Hepatocyte (in vitro differentiated cells): ENCODE results near the gene MAGI3. TPM values are rescaled to one million over a fixed set of nuclear protein-coding genes. Genes with fewer than 3 reads are reported as not detected.
"Not testable (repeated sequence)": the region's sequence is repeated elsewhere in the genome, so short reads cannot be mapped to it uniquely, and the experiment has no call there.

ENCODE experiments used
- DNase-seq: peaks from one replicate; pipeline ENCODE4 v3.0.0-alpha.2; 2016; ENCODE audit warnings: low spot score
- H2AFZ ChIP-seq: fragments of 200-600 bp; sonication (generic); 2 replicates; pipeline ENCODE4 v1.6.0; 2016; ENCODE audit warnings: antibody characterized with exemption, mild to moderate bottlenecking
- H3K27ac ChIP-seq: fragments of 200-600 bp; sonication (generic); 2 replicates; pipeline ENCODE4 v1.5.1; 2016; ENCODE audit warnings: mild to moderate bottlenecking
- H3K27me3 ChIP-seq: fragments of 200-600 bp; sonication (generic); 2 replicates; pipeline ENCODE4 v1.6.1; 2016
- H3K36me3 ChIP-seq: fragments of 200-600 bp; sonication (generic); replicated peaks from 2 replicates; pipeline ENCODE4 v1.5.1; 2016; ENCODE audit warnings: low read depth; ENCODE audit not compliant: insufficient read depth
- H3K4me1 ChIP-seq: fragments of 200-600 bp; sonication (generic); 2 replicates; pipeline ENCODE4 v1.5.1; 2016; ENCODE audit warnings: mild to moderate bottlenecking, moderate library complexity; ENCODE audit not compliant: insufficient read depth
- H3K4me2 ChIP-seq: fragments of 200-600 bp; sonication (generic); 2 replicates; pipeline ENCODE4 v1.6.0; 2016
- H3K4me3 ChIP-seq: fragments of 200-600 bp; sonication (generic); 2 replicates; pipeline ENCODE4 v1.5.1; 2016; ENCODE audit warnings: mild to moderate bottlenecking
- H3K79me2 ChIP-seq: fragments of 200-600 bp; sonication (generic); 2 replicates; pipeline ENCODE4 v1.6.0; 2017; ENCODE audit warnings: mild to moderate bottlenecking
- H3K9me2 ChIP-seq: fragments of 200-600 bp; sonication (generic); replicated peaks from 2 replicates; pipeline ENCODE4 v1.6.0; 2017; ENCODE audit warnings: mild to moderate bottlenecking; ENCODE audit not compliant: insufficient read depth
- H3K9me3 ChIP-seq: fragments of 200-600 bp; sonication (generic); 2 replicates; pipeline ENCODE4 v1.5.1; 2016; ENCODE audit warnings: low read depth, mild to moderate bottlenecking
- H4K20me1 ChIP-seq: fragments of 200-600 bp; sonication (generic); 2 replicates; pipeline ENCODE4 v1.6.0; 2016; ENCODE audit warnings: mild to moderate bottlenecking; ENCODE audit not compliant: insufficient read depth, poor library complexity, severe bottlenecking
- EZH2 ChIP-seq: fragments of 200-600 bp; sonication (generic); IDR thresholded peaks from 2 replicates; pipeline ENCODE4 v1.6.1; 2016; ENCODE audit warnings: antibody characterized with exemption, mild to moderate bottlenecking, borderline replicate concordance
- EZH2phosphoT487 ChIP-seq: fragments of 200-600 bp; sonication (generic); IDR thresholded peaks from one replicate; pipeline ENCODE4 v1.6.1; 2018; ENCODE audit warnings: antibody characterized with exemption, mild to moderate bottlenecking, low read depth, moderate library complexity; ENCODE audit not compliant: unreplicated experiment, severe bottlenecking
- WGBS: methylation state at CpG from one replicate; pipeline ENCODE4 v1.1.6; 2016; ENCODE audit warnings: low lambda C conversion rate; ENCODE audit errors: missing lambda C conversion rate; 5-methylcytosine and 5-hydroxymethylcytosine counted together
- polyA plus RNA-seq: library from polyadenylated mRNA; unstranded; fragments of >200 nt; fragmentation: Nextera tagmentation; extraction: Ambion mirVana; gene quantifications from 2 replicates; pipeline ENCODE4 v1.2.1, GENCODE V29; 2016
- total RNA-seq: library from RNA; depleted of rRNA; stranded (reverse); fragments of >200 nt; gene quantifications from 2 replicates; pipeline ENCODE4 v1.2.3, GENCODE V29; 2014
- TF ChIP-seq, protein P1 (sequence below): fragments of 200-600 bp; sonication (generic); IDR thresholded peaks from 2 replicates; pipeline ENCODE4 v1.5.1; 2016; ENCODE audit warnings: antibody characterized with exemption, mild to moderate bottlenecking; ENCODE audit not compliant: poor library complexity

MAGI3 gene
- total and polyA plus RNA-seq, 2 experiments from 2014 or later = 15.9 to 22.4 TPM

DNA sequence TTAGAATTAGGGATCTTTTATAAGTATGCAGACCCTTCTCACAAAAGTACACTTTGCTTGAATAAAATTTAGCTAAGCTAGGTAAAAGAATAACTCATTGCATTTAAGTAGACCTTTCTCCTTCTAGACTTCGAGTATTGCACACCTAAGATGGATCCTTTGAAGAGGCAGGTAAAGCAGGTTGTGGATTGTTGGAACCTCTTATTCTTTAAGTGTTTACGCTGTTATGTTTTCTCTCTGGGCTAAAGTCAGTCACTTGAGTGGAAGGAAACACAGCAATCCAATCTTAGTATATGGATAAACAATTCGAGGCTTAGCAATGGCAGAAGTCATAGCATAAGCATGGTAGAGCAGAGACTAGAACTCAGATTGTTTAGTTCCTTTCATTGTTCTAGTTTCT is 11.4 kb downstream of the MAGI3 start:
- H4K20me1 ChIP-seq = peaks cover 16% of the 10 kb centered on the region
- no peak overlapping the region for H3K4me2 ChIP-seq
- H3K9me3 ChIP-seq = no peaks in the 10 kb centered on the region
- TF ChIP-seq, protein P1, sequence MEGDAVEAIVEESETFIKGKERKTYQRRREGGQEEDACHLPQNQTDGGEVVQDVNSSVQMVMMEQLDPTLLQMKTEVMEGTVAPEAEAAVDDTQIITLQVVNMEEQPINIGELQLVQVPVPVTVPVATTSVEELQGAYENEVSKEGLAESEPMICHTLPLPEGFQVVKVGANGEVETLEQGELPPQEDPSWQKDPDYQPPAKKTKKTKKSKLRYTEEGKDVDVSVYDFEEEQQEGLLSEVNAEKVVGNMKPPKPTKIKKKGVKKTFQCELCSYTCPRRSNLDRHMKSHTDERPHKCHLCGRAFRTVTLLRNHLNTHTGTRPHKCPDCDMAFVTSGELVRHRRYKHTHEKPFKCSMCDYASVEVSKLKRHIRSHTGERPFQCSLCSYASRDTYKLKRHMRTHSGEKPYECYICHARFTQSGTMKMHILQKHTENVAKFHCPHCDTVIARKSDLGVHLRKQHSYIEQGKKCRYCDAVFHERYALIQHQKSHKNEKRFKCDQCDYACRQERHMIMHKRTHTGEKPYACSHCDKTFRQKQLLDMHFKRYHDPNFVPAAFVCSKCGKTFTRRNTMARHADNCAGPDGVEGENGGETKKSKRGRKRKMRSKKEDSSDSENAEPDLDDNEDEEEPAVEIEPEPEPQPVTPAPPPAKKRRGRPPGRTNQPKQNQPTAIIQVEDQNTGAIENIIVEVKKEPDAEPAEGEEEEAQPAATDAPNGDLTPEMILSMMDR = no peak
- no peak for TF ChIP-seq EZH2
- TF ChIP-seq EZH2phosphoT487 = no peak
- no peak for DNase-seq
- no peaks in the 10 kb centered on the region for H3K9me2 ChIP-seq
- no peaks in the 10 kb centered on the region for H3K36me3 ChIP-seq
- H3K4me3 ChIP-seq = no peak overlapping the region
- H2AFZ ChIP-seq = no peak overlapping the region
- peaks cover 92% of the 10 kb centered on the region for H3K79me2 ChIP-seq
- peaks cover 6% of the 10 kb centered on the region for H3K4me1 ChIP-seq
- H3K27me3 ChIP-seq = no peaks in the 10 kb centered on the region
- H3K27ac ChIP-seq = no peak overlapping the region
- 89% methylated on average over 3 of the region's 3 CpGs for WGBS

DNA sequence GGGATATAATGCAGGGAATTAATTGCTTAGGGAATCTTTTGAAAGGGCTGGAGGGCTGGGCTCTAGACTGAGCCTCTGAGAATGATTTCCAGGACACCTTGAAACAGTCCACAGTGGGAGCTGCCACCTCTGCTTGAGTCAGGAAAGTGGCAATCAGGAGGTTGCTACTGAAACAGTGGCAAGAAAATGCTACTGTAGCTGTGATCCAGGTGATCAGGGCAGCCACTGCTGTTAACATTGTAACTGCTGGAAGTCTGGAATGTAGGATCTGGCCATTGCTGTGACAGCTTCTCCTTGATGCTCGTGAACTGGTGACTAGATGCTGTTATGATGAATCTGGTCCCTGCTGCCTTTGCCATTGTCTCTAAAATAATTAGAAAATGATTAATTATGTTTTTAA is 12.8 kb downstream of the MAGI3 start:
- no peak overlapping the region for H3K27ac ChIP-seq
- no peaks in the 10 kb centered on the region for H3K27me3 ChIP-seq
- no peak overlapping the region for H3K4me3 ChIP-seq
- no peak overlapping the region for H2AFZ ChIP-seq
- no peak for TF ChIP-seq EZH2phosphoT487
- TF ChIP-seq EZH2 = no peak
- TF ChIP-seq, protein P1 = no peak
- H3K36me3 ChIP-seq = no peaks in the 10 kb centered on the region
- DNase-seq = no peak
- H3K79me2 ChIP-seq = peaks cover 92% of the 10 kb centered on the region
- 89% methylated on average over 1 of the region's 1 CpG for WGBS
- no peaks in the 10 kb centered on the region for H3K9me2 ChIP-seq
- H4K20me1 ChIP-seq = peaks cover 16% of the 10 kb centered on the region
- no peaks in the 10 kb centered on the region for H3K4me1 ChIP-seq
- no peaks in the 10 kb centered on the region for H3K9me3 ChIP-seq
- H3K4me2 ChIP-seq = no peak overlapping the region

DNA sequence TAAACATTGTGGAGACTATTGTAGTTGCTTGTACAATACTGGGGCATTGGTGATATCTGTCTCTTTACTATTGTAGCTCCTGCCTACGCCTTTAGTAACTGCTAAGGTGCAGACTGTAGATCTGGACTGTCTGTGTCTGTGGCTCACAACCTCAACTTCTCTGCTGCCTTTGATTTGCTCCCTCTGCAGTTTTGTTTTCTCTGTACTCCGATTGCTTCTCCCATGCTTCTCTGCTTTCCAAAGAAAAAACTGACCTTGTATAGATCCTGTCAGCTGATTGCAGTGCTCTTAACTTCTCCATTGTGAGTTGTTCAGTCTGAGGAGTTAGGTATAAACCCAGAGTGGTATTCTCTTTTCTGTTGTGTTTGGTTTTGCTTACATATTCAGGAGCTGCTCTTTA is 15.3 kb downstream of the MAGI3 start:
- Histone ChIP-seq H4K20me1 (peaks cover 16% of the 10 kb centered on the region), H3K9me2 (no peaks in the 10 kb centered on the region), H3K27me3 (no peaks in the 10 kb centered on the region), H3K4me2 (peak overlapping the region; percentile 53), H3K4me1 (no peaks in the 10 kb centered on the region), H3K36me3 (no peaks in the 10 kb centered on the region), H3K4me3 (no peak overlapping the region), H2AFZ (no peak overlapping the region), H3K27ac (peak overlapping the region; percentile 19), H3K9me3 (no peaks in the 10 kb centered on the region), H3K79me2 (peaks cover 92% of the 10 kb centered on the region)
- TF ChIP-seq EZH2phosphoT487 = no peak
- TF ChIP-seq EZH2 = no peak
- TF ChIP-seq, protein P1 = no peak
- WGBS = 55% methylated on average over 2 of the region's 2 CpGs
- DNase-seq = peak; percentile 26

DNA sequence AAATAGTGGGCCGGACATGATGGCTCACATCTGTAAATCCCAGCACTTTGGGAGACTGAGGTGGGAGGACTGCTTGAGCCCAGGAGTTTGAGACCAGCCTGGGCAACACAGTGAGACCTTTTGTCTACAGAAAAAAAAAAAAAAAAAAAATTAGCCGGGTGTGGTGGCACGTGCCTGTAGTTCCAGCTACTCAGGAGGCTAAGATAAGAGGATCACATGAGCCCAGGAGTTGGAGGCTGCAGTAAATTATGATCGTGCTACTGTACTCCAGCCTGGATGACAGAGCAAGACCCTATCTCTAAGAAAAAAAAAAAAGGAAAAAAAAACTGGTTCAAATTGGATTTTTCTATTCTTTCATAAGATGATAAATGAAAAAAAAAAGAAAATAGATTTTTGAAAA is 15.8 kb downstream of the MAGI3 start:
- H3K36me3 ChIP-seq, H3K4me3 ChIP-seq, H3K4me1 ChIP-seq, H3K27me3 ChIP-seq, H3K9me2 ChIP-seq, DNase-seq, H2AFZ ChIP-seq, H3K9me3 ChIP-seq: not testable (repeated sequence)
- H3K79me2 ChIP-seq = peaks cover 92% of the 10 kb centered on the region
- WGBS = 79% methylated on average over 4 of the region's 4 CpGs
- H4K20me1 ChIP-seq = peaks cover 13% of the 10 kb centered on the region
- peak overlapping the region; percentile 53 for H3K4me2 ChIP-seq
- peak overlapping the region; percentile 19 for H3K27ac ChIP-seq
